ENCODE measurements around the gene SH2D1A.

Gene SH2D1A

DNA sequence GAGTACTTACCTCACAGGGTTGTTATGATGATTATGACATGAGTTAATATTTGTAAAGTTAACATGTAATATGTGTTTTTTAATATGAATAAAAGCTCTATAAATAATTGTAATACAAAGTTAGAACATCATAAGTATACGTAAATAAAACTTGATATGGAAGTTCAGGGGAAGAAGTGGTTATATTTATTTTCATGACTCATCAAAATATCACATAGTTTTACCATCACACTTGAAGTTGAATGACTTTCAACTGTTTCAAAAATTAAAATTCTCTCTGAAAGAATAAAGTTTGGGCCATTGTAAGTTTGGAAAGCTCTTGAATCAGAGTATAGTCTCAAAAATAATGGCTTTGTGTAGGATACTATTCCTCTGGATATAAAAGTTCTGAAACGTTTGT, 8.3 kb downstream of the SH2D1A start:
- ATAC-seq, result no peak
- TF ChIP-seq, protein P1, sequence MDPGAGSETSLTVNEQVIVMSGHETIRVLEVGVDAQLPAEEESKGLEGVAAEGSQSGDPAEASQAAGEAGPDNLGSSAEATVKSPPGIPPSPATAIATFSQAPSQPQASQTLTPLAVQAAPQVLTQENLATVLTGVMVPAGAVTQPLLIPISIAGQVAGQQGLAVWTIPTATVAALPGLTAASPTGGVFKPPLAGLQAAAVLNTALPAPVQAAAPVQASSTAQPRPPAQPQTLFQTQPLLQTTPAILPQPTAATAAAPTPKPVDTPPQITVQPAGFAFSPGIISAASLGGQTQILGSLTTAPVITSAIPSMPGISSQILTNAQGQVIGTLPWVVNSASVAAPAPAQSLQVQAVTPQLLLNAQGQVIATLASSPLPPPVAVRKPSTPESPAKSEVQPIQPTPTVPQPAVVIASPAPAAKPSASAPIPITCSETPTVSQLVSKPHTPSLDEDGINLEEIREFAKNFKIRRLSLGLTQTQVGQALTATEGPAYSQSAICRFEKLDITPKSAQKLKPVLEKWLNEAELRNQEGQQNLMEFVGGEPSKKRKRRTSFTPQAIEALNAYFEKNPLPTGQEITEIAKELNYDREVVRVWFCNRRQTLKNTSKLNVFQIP (CRISPR knock-in tag; IDR thresholded peaks at IDR 0.05; ENCODE audit: borderline replicate concordance, low read depth), result no peak
- TF ChIP-seq OSR1 (CRISPR knock-in tag; IDR thresholded peaks at IDR 0.05), result no peak
- TF ChIP-seq CSDC2 (CRISPR knock-in tag; IDR thresholded peaks at IDR 0.05), result no peak
- TF ChIP-seq ZFP30 (CRISPR knock-in tag; IDR thresholded peaks at IDR 0.05), result no peak
- TF ChIP-seq ZNF565 (CRISPR knock-in tag; conservative IDR thresholded peaks at IDR 0.05; ENCODE audit: low read depth), result no peak
- TF ChIP-seq, protein P2, sequence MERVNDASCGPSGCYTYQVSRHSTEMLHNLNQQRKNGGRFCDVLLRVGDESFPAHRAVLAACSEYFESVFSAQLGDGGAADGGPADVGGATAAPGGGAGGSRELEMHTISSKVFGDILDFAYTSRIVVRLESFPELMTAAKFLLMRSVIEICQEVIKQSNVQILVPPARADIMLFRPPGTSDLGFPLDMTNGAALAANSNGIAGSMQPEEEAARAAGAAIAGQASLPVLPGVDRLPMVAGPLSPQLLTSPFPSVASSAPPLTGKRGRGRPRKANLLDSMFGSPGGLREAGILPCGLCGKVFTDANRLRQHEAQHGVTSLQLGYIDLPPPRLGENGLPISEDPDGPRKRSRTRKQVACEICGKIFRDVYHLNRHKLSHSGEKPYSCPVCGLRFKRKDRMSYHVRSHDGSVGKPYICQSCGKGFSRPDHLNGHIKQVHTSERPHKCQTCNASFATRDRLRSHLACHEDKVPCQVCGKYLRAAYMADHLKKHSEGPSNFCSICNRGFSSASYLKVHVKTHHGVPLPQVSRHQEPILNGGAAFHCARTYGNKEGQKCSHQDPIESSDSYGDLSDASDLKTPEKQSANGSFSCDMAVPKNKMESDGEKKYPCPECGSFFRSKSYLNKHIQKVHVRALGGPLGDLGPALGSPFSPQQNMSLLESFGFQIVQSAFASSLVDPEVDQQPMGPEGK (CRISPR knock-in tag; IDR thresholded peaks at IDR 0.05; ENCODE audit: borderline replicate concordance), result no peak
- no peak for TF ChIP-seq GLIS3 (CRISPR knock-in tag; IDR thresholded peaks at IDR 0.05)
- TF ChIP-seq BACH2 (CRISPR knock-in tag; IDR thresholded peaks at IDR 0.05; ENCODE audit: borderline replicate concordance), result no peak

DNA sequence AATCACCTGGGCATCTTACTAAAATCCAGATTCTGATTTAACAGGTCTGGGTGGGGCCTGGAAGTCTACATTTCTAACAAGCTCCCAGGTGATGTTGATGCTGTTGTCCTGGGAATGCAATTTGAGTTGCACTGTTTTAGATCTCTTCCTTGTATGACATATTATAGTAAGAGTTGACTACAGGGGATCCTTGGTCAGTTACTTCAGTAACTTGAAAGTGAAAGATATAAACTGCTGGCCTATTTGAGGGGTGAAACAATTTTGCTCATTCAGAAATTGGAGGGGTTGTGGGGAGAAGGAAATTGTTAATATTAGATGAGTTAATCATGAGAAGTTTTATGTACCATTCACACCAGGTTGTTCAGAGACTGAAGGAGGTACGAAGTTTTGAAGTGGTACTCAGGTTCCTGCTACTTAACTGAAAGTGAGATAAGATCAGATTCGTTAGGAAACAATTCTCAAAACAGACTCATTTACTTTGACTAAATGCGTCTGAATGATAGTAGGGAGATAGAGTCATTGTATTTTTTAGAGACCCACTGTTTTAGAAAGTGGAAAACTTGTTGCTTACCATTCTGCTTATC, 12.5 kb downstream of the SH2D1A start:
- no peak for ATAC-seq

DNA sequence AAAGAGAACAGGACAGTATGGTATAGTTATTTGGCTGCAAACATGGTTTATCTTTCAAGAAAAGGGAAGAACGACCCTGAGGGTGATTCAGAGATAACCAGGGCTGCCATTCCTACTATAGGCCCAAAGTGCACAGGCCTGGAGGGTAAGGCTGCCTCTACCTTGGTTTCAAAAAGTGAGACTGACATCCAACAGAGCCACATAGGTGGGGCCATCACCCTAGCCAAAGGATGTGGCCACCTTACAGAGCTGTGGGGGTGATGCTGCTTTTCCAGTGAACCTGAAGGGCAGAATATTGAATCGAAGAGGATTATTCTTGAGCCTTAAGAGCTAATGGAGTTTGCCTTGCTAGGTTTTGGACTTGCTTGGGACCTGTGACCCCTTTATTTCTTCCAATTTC, 15.7 kb downstream of the SH2D1A start:
- no peak for ATAC-seq

More for the DNA sequence above, 12.5 kb downstream of the SH2D1A start:
- TF ChIP-seq, protein P3, sequence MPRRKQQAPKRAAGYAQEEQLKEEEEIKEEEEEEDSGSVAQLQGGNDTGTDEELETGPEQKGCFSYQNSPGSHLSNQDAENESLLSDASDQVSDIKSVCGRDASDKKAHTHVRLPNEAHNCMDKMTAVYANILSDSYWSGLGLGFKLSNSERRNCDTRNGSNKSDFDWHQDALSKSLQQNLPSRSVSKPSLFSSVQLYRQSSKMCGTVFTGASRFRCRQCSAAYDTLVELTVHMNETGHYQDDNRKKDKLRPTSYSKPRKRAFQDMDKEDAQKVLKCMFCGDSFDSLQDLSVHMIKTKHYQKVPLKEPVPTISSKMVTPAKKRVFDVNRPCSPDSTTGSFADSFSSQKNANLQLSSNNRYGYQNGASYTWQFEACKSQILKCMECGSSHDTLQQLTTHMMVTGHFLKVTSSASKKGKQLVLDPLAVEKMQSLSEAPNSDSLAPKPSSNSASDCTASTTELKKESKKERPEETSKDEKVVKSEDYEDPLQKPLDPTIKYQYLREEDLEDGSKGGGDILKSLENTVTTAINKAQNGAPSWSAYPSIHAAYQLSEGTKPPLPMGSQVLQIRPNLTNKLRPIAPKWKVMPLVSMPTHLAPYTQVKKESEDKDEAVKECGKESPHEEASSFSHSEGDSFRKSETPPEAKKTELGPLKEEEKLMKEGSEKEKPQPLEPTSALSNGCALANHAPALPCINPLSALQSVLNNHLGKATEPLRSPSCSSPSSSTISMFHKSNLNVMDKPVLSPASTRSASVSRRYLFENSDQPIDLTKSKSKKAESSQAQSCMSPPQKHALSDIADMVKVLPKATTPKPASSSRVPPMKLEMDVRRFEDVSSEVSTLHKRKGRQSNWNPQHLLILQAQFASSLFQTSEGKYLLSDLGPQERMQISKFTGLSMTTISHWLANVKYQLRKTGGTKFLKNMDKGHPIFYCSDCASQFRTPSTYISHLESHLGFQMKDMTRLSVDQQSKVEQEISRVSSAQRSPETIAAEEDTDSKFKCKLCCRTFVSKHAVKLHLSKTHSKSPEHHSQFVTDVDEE (CRISPR knock-in tag; IDR thresholded peaks at IDR 0.05), result no peak
- TF ChIP-seq, protein P2 (CRISPR knock-in tag; IDR thresholded peaks at IDR 0.05; ENCODE audit: borderline replicate concordance), result no peak
- TF ChIP-seq BACH2 (CRISPR knock-in tag; IDR thresholded peaks at IDR 0.05; ENCODE audit: borderline replicate concordance), result no peak

More for the DNA sequence above, 15.7 kb downstream of the SH2D1A start:
- TF ChIP-seq ISL1 (CRISPR knock-in tag; IDR thresholded peaks at IDR 0.05) (no peak), RARB (CRISPR knock-in tag; IDR thresholded peaks at IDR 0.05) (no peak), ZFP30 (CRISPR knock-in tag; IDR thresholded peaks at IDR 0.05) (no peak), ZNF8 (CRISPR knock-in tag; IDR thresholded peaks at IDR 0.05) (no peak), BACH2 (CRISPR knock-in tag; IDR thresholded peaks at IDR 0.05; ENCODE audit: borderline replicate concordance) (no peak), ESRRG (CRISPR knock-in tag; IDR thresholded peaks at IDR 0.05) (no peak), TCF4 (CRISPR knock-in tag; IDR thresholded peaks at IDR 0.05; ENCODE audit: borderline replicate concordance) (no peak), OSR1 (CRISPR knock-in tag; IDR thresholded peaks at IDR 0.05) (no peak)
- TF ChIP-seq, protein P2 (CRISPR knock-in tag; IDR thresholded peaks at IDR 0.05; ENCODE audit: borderline replicate concordance), result no peak
- TF ChIP-seq, protein P4, sequence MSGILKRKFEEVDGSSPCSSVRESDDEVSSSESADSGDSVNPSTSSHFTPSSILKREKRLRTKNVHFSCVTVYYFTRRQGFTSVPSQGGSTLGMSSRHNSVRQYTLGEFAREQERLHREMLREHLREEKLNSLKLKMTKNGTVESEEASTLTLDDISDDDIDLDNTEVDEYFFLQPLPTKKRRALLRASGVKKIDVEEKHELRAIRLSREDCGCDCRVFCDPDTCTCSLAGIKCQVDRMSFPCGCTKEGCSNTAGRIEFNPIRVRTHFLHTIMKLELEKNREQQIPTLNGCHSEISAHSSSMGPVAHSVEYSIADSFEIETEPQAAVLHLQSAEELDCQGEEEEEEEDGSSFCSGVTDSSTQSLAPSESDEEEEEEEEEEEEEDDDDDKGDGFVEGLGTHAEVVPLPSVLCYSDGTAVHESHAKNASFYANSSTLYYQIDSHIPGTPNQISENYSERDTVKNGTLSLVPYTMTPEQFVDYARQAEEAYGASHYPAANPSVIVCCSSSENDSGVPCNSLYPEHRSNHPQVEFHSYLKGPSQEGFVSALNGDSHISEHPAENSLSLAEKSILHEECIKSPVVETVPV (CRISPR knock-in tag; IDR thresholded peaks at IDR 0.05), result no peak
- TF ChIP-seq, protein P1 (CRISPR knock-in tag; IDR thresholded peaks at IDR 0.05; ENCODE audit: borderline replicate concordance, low read depth), result no peak
- TF ChIP-seq, protein P3 (CRISPR knock-in tag; IDR thresholded peaks at IDR 0.05), result no peak
